Tibial nerve (tissue), 4 donors: Measurements from ENCODE around the gene NIM1K.

Source experiments
- CTCF ChIP-seq, 5 experiments: fragments of 200-600 bp in 3 of 5; fragments of 450-650 bp in 2 of 5; sonication (generic) in 3 of 5; IDR thresholded peaks; one replicate each; pipeline ENCODE4 v1.5.1; 2016 to 2019; ENCODE audit warnings: antibody characterized with exemption in 5 of 5, mild to moderate bottlenecking in 3 of 5, moderate library complexity in 2 of 5
- EP300 ChIP-seq, 2 donors: sonication (generic); formaldehyde crosslinking; IDR thresholded peaks; one replicate each; pipeline ENCODE4 v1.6.1; 2017; ENCODE audit warnings: antibody characterized with exemption in 2 of 2, mild to moderate bottlenecking in 1 of 2
- POLR2A ChIP-seq, 2 donors: fragments of 450-650 bp; IDR thresholded peaks; one replicate each; pipeline ENCODE4 v1.6.1; 2017; ENCODE audit warnings: antibody characterized with exemption in 2 of 2, mild to moderate bottlenecking in 2 of 2, moderate library complexity in 2 of 2

GRCh38 chr5:43207601-43208000 is 15.6 kb downstream of the NIM1K start:
- no peak for TF ChIP-seq CTCF (IDR thresholded peaks at IDR 0.05)
- no peak for TF ChIP-seq EP300 (IDR thresholded peaks at IDR 0.05)
- no peak for TF ChIP-seq POLR2A (IDR thresholded peaks at IDR 0.05)
